B cell (primary cell): ENCODE measurements around the gene EMX2.

Experiments
- EZH2 ChIP-seq: IDR thresholded peaks from 2 replicates; pipeline ENCODE4 v1.6.1; 2012; ENCODE audit warnings: borderline replicate concordance, low read depth, mild to moderate bottlenecking, moderate library complexity, low read length; ENCODE audit not compliant: insufficient read depth, poor library complexity, severe bottlenecking
- TF ChIP-seq, protein P1 (sequence below): fragments of 200-600 bp; IDR thresholded peaks from one replicate; pipeline ENCODE4 v1.8.0; 2022; ENCODE audit warnings: antibody characterized with exemption, mild to moderate bottlenecking

DNA sequence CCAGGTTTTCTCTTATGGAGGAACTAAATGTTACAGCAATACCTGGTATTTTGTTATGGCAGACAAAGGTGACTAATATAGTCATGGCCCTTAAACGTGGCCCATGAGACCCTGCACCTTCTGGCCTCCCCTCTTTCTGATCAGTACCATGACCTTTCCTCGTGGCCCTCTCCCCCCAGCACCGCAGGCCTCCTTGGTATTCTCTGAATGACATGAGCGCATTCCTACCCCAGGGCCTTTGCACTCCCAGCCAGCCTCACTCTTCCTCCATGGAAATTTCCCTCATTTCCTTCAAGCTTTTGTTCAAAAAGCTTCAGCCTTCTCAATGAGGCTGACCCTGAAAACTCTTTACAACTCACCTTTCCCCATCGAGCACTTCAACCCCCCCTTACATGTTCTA, 46.5 kb upstream of the EMX2 start:
- TF ChIP-seq, protein P1, sequence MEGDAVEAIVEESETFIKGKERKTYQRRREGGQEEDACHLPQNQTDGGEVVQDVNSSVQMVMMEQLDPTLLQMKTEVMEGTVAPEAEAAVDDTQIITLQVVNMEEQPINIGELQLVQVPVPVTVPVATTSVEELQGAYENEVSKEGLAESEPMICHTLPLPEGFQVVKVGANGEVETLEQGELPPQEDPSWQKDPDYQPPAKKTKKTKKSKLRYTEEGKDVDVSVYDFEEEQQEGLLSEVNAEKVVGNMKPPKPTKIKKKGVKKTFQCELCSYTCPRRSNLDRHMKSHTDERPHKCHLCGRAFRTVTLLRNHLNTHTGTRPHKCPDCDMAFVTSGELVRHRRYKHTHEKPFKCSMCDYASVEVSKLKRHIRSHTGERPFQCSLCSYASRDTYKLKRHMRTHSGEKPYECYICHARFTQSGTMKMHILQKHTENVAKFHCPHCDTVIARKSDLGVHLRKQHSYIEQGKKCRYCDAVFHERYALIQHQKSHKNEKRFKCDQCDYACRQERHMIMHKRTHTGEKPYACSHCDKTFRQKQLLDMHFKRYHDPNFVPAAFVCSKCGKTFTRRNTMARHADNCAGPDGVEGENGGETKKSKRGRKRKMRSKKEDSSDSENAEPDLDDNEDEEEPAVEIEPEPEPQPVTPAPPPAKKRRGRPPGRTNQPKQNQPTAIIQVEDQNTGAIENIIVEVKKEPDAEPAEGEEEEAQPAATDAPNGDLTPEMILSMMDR, result no peak
- no peak for TF ChIP-seq EZH2
